Stimulated activated CD8-positive, alpha-beta memory T cell treated with anti-CD3 and anti-CD28 coated beads, Interleukin-4, amount 100 ng/mL, for 24 hours (primary cell): ENCODE measurements around the gene ELANE.
"Not testable (repeated sequence)": the region's sequence is repeated elsewhere in the genome, so short reads cannot be mapped to it uniquely, and the experiment has no call there.

ENCODE experiments used
- DNase-seq: peaks from one replicate; pipeline ENCODE4 v3.0.0-alpha.2; 2020; ENCODE audit warnings: low read depth

Gene ELANE

GRCh38 chr19:814152-815078 lies 37.7 kb upstream of the ELANE start:
- DNase-seq: no peak

DNA sequence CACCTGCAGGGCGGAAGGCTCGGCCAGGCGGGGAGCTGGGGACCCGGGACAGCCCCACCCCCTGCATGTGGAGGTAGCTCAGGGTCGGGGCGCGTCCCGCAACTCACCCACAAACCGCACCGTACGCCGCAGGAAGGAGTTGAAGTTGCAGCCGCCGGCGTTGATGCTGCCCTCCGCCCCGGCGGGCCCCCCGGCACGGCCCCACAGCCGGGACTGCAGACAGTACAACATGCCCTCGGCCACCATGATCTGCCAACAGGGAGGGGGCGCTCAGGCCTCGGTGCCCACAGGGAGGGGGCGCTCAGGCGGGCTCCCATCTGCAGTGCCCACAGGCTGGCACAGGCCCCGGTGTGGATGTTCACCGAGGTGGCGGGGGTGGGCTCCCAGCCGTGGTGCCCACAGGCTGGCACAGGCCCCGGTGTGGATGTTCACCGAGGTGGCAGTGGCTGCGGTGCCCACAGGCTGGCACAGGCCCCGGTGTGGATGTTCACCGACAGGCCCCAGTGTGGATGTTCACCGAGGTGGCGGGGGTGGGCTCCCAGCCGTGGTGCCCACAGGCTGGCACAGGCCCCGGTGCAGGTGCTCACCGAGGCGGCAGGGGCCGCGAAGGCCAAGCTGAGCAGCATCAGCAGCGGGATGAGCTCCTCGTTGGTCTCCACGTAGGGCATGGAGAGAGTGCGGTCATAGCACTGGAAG lies 36.9 kb upstream of the ELANE start:
- DNase-seq: no peak

DNA sequence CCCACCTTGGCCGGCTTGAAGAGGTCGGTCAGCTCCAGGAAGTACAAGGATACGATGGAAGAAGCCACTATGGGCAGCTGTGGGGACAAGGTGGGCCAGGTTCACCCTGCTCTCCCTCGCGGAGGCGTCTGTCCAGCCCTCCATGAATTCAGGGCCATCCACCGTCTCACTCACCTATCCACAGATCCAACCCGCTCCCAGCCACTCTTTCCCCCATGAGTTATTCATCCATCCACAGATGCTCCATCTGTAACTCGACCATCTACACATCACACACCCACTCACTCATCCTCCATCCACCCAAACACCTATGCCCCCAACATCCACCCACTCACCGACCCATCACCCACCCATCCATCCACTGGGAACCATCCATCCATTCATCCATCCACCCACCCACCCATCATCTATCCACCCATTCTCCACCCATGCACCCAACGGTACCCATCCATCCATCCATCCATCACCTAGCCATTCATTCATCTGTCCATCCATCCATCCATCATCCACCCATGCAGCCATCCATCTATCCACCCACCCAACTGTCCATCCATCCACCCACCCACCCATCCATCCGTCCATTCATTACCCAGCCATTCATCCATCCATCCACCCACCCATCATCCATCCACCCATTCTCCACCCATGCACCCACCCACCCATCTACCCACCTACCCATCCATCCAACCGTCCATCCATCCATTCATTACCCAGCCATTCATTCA lies 36.2 kb upstream of the ELANE start:
- DNase-seq: no peak

GRCh38 chr19:816500-816857 lies 35.6 kb upstream of the ELANE start:
- DNase-seq: no peak

GRCh38 chr19:820212-820611 lies 31.9 kb upstream of the ELANE start:
- DNase-seq: not testable (repeated sequence)

DNA sequence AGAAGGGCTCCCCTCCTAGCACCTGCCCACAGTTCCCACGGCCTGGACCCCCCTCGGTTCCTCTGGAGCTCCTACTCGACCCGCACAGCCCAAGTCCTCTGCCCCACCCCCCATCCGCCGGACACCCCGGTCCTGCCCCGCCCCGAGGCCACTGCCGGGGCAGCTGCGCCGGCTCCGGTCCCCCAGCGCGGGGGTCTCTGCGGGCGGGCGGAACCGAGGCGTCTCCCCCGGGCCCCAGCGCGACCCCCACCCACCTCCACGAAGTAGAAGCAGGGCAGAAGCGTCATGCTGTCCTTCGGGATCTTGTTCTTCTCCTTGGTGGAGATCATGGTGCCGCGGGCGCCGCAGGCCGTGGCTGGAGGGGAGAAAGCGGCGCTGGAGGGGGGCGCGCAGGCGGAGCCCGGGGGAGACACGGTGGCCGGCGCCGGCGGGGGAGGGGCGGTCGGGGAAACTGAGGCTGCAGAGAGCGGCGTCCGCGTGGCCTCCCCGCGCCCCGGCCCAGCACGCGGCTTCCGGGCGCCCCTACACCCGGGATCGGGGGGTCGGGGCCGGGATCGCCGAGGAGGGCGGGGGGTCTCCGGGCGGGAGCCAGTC lies 30.8 kb upstream of the ELANE start:
- DNase-seq: no peak

DNA sequence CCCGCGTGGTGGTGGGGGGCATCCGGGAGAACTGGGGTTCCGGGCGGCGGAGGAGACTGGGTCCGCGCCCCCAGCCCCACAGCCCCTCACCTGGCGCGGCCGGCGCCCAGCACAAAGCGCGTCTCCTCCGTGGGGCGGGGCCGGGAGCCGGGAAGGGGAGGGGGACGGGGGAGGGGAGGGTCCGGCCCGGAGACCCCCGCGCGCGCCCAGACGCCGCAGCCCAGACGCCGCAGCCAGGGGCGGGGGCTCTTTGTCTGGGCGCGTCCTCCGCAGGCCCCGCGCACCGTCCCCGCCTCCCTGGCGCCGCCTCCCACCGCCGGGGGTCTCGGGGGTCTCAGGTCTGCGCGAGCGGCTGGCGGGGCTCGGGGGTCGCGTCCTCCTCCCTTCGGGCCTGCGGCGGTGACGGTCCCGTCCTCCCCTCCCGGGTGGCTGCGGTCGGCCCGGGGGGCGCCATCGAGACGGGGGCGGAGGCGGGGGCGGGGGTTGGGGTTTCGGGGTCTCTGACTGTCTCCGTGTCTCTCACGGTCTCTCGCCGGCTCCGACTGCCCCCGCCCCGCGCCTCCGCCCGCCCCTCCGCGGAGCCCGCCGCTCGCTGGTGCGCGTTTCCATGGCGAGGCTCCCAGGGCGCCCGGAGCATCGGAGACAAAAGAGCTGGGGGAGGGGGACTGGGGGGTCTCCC lies 30.1 kb upstream of the ELANE start, which contains the start of gene PLPPR3:
PLPPR3 (minus strand) TSS at position 131 of the 679 bp plus-strand sequence. CDS start 396 bp downstream, outside the sequence.
- DNase-seq: no peak

DNA sequence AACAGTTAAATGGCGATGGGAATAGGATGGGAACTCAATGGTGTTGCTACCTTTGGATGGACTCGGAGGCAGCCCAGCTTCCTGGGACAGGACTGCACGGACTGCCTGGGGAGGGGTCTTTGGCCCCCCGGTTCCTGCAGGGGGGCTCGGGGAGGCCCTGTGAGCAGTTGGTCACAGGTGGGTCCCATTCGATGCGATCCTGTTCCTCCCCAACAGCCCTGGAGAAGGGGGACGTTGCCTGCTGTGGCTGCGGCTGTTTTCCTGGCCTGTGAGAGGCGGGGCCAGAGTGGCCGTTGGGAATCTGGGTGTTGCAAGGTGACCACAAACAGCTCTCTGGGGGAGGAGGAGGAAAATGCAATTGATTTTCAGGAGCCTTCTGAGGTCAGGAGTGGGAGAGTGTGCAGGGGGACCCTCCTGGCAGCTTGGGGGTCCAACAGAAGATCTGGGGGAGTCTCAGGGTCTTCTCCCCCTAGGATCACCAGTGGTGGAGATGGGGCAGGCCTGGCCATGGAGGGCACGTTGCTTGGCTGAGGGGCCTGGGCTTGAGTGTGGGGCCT lies 28.5 kb upstream of the ELANE start:
- DNase-seq: no peak

DNA sequence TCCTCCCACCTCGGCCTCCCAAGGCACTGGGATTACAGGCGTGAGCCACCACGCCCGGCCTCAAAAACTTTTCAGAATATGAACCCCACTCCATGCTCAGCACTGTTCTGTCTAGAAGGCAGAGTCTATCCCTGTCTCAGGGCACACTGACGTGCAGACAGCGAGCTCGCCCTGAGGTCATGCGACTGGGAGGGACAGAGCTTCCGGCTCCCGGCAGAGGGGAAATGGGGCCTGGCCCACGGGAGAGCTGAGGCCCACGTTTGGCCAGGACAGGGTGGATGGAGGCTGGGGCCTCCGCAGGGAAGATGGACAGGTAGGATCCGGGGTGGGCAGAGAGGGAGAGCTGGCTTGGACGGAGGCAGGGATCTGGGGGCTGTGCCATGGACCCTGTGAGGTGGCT lies 27.2 kb upstream of the ELANE start:
- DNase-seq: no peak

GRCh38 chr19:825897-826644 lies 26.0 kb upstream of the ELANE start:
- no peak for DNase-seq

- DNase-seq: no peak
Observed at GRCh38 chr19:827314-827709, 24.8 kb upstream of the ELANE start.

DNA sequence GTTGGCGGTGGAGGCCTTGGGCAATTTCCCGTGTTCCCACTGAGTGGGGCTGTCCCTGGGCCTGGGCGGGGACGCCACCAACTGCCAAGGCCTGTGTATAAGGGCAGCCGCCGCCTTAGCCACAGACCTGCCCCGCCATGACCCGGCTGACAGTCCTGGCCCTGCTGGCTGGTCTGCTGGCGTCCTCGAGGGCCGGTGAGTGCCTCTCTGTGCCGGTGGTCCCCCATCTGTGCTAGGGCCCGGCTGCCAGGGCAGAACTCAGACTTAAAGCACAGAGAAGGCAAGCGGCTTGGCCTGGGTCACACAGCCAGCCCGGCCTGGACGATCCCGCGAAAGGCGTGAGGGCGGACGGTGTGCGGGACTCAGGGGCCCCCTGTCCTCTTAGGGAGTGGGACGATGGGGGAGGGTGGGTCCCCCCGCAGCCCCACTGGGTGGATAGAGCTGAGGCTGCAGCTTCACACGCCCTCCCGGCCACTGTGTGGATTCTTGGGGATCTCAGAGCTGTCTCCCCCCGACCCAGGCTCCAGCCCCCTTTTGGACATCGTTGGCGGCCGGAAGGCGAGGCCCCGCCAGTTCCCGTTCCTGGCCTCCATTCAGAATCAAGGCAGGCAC lies 24.3 kb upstream of the ELANE start, which contains the start of gene AZU1:
AZU1 (plus strand) TSS at position 128 of the 612 bp plus-strand sequence; CDS start at position 138, 10 bp downstream.
- no peak for DNase-seq

GRCh38 chr19:829129-829758 lies 22.9 kb upstream of the ELANE start:
- DNase-seq: no peak

GRCh38 chr19:831407-832369 lies 20.4 kb upstream of the ELANE start:
- no peak for DNase-seq

DNA sequence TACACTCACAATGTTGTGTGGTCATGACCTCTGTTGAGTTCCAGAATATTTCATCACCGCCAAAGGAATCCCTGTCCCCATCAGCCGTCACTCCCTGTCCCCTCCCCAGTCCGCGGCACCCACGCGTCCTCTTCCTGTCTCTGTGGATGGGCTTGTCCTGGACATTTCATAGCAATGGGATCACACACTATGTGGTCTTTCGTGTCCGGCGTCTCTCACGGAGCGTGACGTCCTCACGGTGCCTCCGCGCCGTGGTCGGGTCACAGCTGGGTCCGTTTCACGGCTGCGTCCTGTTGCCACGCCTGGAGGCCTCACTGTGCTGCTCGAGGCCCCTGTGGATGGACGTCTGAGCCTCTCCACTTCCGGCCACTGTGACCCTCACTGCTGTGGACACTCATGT lies 17.9 kb upstream of the ELANE start:
- no peak for DNase-seq

GRCh38 chr19:835210-835810 lies 16.8 kb upstream of the ELANE start:
- DNase-seq: no peak

DNA sequence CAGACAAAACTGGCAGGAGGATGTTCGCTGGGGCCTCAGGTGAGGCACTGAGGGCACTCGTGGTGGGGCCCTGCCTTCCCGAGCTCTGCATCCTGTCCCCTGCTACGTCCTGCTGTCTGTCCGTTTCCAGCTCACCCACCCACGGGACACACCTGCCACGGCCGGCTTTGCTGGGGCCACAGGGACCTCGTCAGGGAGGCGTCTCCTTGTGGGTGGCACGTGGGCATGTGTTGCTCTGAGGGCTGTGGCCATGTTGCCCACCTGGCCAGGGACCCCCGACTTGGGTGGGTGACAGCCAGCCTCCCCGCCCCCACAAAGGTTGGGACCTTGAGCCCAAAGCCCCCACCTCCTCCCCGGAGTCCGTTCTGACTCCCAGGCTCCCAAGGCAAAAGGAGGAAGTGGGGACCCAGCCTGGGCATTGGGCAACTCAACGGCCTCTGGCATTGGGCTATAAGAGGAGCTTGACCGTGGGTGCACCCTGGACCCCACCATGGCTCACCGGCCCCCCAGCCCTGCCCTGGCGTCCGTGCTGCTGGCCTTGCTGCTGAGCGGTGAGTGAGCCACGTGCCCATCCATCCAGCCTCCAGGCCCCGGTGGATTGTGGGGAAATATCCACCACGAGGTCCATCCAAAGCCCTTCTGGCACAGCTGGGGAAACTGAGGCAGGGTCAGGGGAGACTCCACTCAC lies 11.4 kb upstream of the ELANE start, which contains the start of gene PRTN3:
PRTN3 (plus strand) TSS at position 481 of the 688 bp plus-strand sequence; CDS start at position 491, 10 bp downstream.
- no peak for DNase-seq
